Measurements from ENCODE around the gene GDF2.

DNA sequence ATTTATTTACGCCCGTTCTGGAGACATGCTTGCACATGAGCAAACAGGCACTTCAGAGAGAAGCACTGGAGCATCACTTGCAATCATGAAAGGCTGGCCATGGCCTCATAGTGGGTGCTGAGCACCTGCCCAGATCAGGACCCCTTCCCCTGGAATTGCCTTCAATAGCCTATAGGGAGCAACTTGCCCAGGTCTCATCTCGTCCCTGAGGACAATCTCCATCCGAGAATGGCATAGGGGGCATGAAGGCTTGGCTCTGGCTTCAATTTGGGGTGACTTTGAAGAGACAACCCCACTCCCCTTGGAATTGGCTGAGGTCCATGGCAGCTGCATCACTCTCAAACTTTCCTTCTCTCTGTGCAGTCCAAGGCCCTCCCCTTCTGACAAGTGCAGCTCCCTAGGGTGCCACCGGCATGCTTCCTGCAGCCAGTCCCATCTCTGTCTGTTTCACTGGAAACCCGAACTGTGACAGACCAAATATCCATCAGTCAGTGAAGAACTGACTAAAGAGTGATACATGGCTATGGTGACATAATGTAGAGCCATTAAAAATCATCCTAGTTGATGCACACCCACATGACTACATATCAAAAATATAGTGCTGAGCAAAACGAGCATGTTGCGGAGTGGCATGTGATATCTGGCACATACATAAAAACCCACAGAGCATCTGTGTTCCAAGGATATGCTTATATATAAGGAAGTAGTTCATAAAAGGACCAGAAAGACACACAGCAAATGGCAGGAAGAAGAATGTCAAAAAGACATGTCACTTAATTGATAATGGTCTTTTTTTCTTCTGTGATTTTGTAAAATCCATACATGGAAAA lies 12.4 kb downstream of the GDF2 start:
- TF ChIP-seq, protein P1, sequence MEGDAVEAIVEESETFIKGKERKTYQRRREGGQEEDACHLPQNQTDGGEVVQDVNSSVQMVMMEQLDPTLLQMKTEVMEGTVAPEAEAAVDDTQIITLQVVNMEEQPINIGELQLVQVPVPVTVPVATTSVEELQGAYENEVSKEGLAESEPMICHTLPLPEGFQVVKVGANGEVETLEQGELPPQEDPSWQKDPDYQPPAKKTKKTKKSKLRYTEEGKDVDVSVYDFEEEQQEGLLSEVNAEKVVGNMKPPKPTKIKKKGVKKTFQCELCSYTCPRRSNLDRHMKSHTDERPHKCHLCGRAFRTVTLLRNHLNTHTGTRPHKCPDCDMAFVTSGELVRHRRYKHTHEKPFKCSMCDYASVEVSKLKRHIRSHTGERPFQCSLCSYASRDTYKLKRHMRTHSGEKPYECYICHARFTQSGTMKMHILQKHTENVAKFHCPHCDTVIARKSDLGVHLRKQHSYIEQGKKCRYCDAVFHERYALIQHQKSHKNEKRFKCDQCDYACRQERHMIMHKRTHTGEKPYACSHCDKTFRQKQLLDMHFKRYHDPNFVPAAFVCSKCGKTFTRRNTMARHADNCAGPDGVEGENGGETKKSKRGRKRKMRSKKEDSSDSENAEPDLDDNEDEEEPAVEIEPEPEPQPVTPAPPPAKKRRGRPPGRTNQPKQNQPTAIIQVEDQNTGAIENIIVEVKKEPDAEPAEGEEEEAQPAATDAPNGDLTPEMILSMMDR (IDR thresholded peaks at IDR 0.05), result no peak
- TF ChIP-seq POLR2A (IDR thresholded peaks at IDR 0.05), result no peak
